GM19463 (cell line): ENCODE results near the gene FLT1.

Experiments
- ATAC-seq: cut with Tn5 transposase; IDR thresholded peaks from one replicate; pipeline ENCODE4 v1.9.1; 2021; ENCODE audit warnings: mild to moderate bottlenecking, moderate library complexity; ENCODE audit not compliant: unreplicated experiment

FLT1 gene

DNA sequence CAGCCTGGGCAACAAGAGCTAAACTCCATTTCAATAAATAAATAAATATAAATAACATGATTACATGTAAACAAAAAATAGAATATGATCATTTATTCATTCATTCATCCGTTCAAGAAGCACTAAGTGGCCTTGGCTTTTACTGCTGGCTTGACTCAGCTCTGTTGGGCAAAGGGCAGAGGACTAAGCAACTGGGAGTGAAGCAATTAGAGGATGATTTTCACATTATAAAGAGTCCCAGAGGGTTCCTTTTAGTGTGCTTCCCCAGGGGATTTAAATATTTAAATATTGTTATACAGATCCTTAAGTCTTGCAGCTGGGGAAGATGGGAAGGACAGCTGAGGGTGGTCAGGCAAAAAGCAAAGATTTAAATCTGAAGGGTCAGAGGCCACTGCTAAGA is 34.9 kb upstream of the FLT1 start:
- no peak for ATAC-seq

DNA sequence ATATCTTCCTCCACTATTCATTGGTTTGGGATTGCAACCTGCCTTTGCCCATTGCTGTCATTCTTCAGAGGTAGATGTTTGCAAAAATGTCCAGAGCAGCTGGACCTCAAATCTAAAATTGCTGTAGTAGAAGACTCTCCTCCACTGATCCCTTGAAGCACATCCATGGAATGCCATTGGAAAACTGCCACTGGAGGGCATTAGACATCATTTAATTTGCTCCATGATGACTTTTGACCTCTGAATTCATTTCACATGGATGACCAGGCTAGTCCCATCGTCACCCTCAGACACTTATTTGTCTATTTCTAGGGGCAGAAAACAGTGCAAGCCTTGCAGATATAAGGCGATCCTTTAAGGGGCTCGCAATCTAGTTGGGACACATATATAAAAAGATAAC is 33.9 kb upstream of the FLT1 start:
- ATAC-seq, result no peak

DNA sequence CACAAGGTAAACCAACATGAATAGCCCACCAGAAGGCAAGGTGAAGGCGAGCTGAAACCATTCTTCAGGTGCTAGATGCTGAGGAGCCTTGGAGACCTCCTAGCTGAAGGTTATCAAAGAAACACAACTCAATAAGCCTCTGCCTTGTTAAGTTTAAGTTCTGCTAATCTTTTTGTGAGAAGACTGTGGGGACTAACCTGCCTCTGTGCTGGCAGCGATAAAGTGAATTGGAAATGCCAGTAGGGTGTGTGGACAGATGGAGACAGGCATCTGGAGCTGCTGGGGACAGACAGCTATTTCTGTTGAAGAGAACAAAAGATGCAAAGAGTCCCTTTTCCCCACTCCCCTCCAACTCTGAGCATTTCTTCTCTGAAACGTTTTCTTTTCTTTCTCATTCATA is 33.5 kb upstream of the FLT1 start:
- no peak for ATAC-seq

DNA sequence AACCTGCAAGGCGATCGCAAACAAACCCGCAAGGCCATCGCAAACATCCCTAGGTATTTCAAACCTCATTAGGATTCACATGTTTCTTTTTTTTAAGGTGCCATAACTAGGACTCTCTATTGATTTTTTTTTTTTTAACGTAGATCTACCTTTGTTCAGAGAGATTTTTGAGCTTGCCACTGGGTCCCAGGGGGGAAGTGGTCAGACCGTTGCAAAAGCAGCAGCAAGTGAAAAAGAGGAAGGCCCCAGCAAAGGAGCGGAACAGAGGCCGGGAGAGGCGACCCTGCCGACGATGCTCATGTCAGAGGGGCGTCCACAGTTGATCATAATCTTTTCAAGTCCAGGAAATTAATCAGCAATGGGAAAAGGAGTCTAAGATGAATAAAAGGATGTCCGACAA is 32.7 kb upstream of the FLT1 start:
- no peak for ATAC-seq

DNA sequence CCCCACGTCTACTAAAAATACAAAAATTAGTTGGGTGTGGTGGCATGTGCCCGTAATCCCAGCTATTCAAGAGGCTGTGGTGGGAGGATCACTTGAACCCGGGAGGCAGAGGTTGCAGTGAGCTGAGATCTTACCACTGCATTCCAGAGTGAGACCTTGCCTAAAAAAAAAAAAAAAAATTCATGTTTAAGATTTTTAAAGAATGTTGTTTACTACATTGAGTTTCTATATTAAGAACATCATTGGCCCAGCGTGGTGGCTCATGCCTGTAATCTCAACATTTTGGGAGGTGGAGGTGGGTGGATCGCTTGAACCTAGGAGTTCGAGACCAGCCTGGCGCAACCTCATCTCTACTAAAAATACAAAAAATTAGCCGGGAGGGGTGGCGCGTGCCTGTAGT is 31.9 kb upstream of the FLT1 start:
- no peak for ATAC-seq

DNA sequence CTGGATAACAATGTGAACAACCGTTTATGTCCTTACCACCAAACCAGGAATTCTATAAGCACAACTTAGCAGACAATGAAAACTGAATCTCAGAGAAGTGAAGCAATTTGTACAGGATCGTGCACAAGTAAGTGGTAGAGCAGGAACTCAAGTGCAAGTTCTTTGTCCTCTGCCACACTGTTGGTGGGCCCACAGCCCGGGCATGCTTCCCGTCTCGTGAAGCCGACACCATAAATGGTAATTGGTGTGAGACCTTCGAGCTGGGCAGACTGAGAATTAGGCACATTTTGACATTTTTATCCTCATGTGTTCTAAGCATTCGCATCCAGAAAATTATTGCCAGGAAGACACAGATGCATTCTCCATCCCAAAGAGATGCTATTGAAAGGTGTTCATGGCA is 27.9 kb upstream of the FLT1 start:
- ATAC-seq, result no peak

DNA sequence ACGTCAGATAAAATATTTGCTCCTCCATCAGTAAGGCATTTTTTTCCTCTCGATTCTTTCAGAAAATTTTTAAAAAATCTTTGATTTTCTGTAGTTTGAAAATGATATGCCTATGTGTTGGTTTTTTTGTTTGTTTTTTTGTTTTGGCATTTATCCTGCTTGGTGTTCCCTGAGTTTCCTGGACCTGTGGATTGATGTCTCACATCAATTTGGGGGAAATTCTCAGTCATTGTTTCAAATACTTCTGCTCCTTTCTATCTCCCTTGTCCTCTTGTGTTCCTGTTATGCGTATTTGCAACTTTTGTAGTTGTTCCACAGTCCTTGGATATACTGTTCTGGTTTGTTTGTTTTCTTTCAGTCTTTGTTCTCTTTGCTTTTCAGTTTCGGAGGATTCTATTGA is 18.8 kb upstream of the FLT1 start:
- ATAC-seq, result no peak

DNA sequence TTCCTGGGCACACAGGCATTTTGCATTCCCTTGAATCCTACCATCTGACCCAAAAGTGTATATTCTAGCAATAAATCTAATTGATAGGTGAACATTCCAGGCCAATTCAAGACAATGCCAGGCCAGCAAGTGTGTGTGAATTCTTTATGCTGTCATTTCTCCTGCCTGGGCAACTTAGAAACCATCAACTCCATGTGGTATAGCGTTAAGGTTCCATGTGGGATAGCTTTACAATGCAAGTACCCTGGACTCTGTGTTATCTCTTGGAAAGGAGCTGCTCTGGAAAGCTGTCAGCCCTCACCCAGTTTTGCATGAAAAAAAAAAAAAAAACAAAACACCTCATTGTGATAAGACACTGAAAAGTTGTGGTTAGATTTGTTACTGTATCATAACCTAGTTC is 15.6 kb upstream of the FLT1 start:
- ATAC-seq, result no peak

DNA sequence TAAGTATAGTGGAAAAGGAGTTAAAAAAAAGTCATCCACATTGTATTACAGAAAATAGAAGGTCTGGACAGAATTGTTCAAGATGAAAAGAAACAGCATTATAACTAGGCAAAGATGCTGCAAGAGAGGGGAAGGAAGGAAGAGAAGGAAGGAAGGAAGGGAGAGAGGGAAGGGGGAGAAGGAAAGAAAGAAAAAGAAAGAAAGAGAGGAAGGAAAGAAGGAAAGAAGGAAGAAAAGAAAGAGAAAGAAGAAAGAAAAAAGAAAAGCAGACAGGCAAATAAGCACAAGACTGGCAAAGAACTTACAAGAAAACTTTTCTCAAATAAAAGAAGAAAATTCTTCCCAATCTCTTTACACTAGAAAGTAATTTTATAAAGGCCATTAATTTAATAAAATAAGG is 15.1 kb upstream of the FLT1 start:
- ATAC-seq, result no peak

DNA sequence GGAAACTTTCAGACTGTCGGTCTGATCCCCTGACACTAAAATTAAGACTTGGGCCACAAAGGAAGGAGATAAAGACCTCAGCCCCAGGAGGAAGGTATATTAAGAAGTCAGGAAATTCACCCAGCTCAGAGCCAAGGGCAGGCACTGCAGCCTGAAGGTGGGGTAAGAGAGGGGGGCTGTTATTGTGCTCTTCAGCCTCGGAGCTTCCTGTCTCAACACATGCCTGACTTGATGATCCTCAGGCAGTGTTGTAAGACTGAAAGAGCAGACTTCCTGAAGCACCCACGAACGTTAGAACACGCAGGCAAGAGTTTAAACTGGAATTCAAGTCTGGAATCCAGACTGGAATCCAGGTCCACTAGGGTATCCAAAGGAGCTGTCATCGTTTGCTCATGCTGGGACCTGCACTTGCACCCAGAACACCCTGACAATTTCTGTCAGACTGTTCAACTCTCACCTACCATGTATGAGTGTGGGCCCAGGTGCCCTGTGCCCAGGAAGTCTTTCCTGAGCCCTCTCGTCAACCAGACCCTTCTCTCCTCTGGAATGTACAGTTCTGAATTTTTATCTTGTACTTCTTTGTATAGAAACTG is 10.7 kb upstream of the FLT1 start:
- no peak for ATAC-seq

DNA sequence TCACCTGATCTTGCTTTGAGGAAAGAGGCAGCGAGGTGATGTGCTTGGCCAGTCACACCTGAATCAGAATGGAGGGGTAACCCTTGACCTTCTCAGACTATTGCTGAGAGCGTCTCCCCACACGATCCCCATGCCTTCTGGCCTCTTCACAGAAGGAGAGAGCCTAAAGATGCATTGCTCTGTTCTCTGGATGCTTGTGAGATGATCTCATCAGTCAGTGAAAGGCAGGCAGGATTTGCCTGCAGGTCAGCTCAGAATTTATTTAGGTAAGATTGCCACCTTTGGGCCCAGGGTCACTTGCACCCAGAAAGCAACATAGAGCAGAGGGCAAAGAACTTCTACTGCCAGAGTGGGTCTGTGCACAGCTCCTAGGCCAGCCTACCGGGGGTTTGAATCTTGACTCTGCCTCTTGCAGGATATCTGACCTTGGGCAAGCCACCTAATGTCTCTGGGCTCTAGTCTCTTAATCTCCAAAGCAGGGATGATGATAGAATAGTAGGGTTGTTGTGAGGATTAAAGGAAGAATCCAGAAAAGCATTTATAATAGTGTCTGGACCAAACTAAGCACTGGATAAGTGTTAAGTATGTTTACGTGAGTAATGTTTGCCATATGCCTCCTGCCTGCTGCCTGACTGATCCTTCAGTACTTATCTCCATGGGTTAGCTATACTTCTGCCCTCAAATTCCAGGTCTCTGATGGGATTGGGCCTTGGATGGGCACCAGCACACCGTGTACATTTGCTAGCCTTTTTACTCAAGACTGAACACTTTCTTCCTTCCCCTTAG is 8.4 kb upstream of the FLT1 start:
- ATAC-seq, result no peak

DNA sequence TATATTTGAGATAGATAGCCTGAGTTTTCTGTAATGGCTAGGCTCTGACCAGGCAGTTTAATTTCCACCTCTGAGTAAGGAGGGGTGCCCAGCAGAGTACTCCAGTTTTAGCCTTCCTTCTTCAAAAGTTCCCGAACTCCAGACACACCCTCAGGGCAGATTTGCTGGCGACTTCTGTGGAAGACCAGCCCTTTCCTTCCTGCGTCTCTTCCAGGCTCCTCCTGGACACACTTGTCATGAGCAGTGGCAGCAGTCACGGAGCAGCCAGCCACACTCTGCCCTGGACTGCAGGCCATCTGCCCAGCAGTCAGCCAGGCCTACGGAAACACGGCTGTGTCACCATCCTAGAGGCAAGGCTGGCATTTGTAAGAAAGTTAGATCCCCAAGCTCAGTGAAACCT is 6.6 kb upstream of the FLT1 start:
- ATAC-seq, result no peak

DNA sequence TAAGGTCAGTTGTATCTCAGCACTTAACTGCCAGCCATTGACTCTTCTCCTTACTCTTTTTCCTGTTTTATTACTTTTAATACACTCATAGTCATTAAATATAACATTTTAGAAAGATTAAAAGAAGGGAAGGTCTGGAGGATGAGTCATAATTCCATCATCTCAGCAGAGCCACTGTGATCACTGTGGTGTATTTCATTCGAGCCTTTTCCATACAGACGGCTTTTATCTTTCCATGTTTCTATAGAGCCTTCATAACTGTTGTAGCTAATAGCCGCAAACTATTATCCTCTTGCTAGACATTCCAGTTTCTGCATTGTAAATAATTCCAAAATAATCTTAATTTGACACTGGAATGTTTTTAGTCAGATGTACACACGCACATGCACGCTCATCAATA is 4.7 kb upstream of the FLT1 start:
- no peak for ATAC-seq

DNA sequence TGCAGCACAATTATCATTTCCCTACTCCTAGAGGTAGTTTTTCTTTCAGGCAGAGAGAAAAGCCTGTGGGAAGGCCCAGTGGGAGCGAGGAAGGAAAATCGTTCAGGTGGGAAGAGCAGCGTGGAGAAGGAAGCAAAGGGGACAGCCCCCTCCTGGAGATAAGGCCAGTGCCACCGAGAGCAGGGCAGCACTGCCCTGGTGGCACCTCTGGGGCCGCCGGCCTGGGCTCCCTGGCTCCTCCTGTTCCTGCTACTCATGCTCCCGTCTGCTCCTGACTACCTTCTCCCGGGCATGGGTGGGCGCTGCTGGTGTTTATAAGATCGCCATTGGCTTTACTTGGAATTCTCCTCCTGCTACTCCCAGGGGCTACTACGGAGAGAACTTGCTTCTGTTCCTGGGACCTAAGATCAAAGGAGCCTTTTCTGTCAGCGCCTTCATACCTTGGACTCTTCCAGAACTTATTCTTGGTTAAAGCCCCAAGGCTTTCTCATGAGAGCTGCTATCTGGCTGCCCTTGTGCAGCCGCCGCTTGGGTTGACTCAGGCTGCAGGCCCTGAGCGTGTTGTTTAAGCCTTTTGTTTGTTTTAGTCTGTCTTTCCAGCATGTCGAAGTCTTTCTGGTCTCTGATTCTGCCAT is 3.7 kb upstream of the FLT1 start:
- no peak for ATAC-seq

DNA sequence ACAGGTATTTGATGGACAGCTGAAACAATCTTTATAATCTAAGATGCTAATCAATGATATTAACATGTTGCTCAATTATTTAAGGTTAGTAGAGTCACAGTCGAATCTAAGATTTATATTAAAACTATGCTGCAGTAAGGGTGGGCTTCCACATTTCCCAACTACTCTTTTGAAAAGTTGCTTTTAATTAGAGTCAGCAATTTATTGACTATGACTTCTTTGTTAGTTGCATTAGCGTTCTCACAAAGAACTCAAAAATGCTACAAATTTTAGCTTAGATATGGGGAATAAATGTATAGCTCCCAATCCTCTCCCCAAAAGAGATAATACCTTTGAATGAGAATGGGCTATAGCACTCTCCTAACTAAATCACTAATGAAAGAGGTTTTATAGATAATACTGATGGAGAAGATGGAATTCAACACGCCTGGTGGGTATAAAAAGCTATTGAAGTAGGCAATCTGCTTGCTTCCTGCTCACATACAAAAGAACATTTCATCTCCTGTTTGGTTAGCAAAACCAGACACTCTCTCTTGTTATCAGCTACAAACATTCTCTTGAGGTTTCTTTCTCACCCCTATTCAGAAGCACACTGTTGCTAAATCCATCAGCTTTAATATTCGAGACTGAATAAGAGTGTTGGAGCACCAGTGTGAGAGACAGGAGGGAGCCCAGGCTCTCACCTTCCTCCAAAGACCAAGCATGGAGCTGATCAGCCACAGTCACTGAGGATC is 2.4 kb upstream of the FLT1 start:
- no peak for ATAC-seq

DNA sequence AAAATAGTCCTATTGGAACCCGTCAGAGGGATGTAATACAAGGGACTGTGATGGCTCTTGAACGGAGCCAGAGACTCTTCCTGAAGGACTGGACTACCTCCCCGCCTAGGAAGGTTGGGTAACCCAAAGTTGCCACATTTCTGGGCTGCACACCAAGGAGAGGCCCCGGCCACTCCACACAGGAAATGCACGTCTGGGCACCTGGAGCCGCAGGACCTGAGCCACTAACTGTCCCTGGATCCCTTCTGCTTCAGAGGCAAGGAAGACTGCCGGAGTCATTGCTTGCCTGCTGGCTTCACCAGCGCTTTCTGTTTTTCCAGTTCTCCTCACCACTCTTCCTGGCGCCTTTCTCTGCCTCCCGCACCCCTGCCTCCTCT is 1.2 kb upstream of the FLT1 start:
- no peak for ATAC-seq

DNA sequence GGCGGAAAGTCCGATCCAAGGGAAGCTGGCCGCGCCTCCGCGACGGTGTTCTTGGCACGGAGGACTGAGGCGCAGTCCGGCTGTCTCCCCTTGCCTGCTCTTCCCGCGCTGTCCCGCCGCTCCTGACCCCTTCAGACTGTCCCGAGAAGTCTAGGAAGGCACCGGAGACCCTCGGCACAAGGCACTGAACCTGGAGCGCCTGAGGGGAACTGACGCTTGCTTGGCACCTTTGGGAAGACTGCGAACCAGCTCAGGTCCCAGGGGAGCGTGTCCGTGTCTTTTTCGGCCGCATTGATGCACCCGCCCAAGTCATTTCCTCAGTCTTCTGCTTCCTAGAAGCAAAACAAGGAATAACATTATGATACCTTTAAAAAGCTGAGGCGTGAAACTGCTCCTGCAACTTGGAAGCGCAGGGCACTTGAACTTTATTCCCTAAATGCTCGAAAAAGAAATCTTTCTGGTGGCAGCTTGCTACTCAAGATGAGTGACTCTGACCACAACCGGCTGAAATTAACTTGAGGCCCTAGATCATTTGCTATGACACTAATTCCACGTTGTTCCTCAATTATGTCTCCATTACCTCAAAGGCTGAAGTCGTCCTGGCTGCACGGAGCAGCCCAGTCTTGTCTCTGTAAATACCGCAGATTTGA is 735 bp upstream of the FLT1 start:
- ATAC-seq, result no peak

DNA sequence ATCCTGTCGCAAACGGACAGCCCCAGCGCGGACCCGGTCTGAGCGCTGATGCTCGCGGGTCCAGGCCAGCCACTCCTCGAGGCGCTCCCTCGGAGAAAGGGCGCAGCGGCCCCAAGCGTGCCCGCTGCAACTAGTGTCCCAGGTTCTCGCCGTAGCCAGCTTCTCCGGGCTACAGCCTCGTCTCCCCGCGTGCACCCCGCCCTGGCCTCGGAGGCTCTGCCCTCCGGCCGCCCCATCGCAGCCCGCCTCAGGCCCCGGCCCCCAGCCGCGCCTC is 487 bp downstream of the FLT1 start:
- peak; percentile 11 for ATAC-seq

DNA sequence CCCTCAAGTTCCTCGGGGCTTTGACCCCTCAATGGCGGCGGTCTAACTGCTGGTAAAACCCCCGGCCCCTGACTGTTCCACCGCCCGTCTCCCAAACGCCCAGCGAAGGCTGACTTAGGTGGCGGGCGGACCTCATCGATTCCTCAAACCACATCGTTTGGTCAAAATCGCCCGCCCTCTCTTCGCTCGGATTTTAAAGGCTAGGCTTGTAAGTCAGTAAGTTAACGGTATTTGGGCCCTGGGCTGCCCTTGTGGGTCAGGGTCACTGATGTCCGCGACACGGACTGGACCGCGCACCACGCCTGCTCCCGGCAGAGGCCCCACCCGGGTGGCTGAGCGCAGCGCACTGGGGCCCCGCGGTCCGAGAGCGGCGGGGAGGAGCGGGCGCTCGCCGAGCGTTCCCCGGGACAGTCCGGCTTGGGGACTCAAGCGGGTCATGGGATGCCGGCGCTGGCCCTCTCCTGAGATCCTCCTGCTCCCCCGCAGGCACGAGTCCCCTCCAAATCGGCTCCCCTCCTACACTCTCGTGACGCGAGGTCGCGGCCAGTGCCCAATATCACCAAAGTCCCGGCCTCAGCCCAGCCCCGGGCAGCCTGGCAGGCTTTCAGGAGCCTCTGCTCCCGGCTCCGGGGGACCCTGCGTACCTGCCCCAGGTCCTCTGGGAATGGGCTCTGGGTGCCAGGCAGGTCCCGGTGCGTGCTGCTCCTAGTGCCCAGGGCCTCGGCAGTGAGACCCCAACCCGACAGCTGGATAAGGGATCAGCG is 1.0 kb downstream of the FLT1 start:
- ATAC-seq, result no peak

DNA sequence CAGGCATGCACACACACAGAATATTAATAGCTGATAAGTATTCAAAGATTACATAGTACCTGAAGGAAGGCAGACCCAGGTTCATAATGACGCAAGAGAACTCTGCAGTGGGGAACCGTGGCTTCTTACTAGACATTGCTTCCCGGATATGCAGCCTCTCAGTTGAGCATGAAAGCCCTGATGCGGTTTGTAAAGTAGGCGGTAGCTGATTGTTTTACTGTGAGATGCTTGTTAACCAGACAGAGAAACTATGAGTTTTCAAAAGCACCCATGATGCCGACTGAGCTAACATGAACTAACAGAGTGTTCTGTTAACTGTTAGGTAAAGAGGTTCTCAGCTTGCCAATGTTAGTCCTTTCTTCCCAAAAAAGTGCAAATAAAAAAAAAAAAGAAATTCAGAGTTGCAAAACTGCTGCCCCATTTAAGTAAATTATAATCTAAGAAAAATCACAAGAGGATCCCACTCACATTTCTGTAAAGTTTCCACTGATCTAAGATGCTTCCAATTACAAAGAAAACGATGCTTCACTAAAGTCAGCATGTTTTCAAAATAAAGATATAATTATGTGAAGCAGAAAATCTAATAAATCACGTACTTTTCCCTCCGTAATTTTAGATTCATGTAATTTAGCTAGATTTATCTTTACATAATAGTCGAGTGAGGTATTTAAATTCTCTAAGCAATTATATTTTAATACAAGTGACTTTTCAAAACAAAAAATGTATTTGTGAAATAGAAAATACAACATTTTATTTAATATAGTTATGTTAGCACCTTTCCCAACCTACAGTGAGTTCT is 2.2 kb downstream of the FLT1 start:
- ATAC-seq, result no peak
